SK-MEL-5 (cell line): ENCODE data around the gene VSIG1. TPM values are rescaled to one million over a fixed set of nuclear protein-coding genes. Genes with fewer than 3 reads are reported as not detected.

Experiments
- DNase-seq: peaks from one replicate; pipeline ENCODE4 v3.0.0-alpha.2; 2016; ENCODE audit warnings: low read depth, low spot score
- in situ Hi-C: cut with HindIII; loops from 2 replicates; pipeline ENCODE4 v1.10.0; 2016; ENCODE audit warnings: low sequenced_read_pairs, high pct_unique_total_duplicates, low pct_unique_long_range_greater_than_20kb
- total RNA-seq: library from RNA; depleted of rRNA; stranded (reverse); fragments of >200 nt; shearing (Covaris generic); gene quantifications from 2 replicates; pipeline ENCODE4 v1.2.3, GENCODE V29; 2014

VSIG1 gene
- total RNA-seq, 1 experiment from 2014 or later, result not detected

DNA sequence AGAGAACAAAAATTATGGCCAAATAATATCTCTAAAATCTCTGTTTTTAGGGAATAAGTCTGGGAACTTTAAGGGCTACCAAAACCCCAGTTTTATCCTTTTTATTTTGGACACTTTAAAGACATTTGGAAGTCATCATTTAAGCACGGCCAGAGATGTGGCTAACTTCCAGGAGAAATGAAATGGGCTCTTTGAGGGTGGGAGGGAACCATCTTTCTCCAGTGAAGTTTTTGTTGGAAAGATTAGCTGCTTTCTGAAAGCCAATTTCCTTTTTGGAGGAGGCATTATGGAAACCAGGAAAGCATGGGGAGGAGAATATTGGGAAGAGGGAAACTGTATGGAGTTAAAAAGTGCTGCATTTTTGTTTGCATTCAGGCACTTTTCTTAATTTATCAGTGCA is 4.8 kb downstream of the VSIG1 start:
- in situ Hi-C loops, result no loop called here

DNA sequence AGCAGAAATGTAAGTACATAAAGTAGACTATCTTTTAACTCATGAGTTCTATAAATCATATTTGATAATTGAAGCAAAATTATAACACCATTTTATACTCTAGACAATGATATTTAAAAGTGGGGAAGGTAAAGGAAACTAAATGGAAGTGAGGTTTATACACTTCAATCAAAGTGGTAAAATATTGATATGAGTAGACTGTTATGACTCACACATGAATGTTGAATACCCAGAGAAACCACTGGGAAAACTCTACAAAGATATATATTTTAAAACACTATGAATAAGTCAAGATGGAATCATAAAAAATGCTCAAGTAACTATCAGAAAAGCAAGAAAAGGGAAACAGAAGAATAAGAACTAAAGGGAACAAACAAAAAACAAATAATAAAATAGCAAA is 8.4 kb downstream of the VSIG1 start:
- in situ Hi-C loops, result no loop called here
- DNase-seq, result no peak

More for the DNA sequence above, 4.8 kb downstream of the VSIG1 start:
- DNase-seq, result no peak

- in situ Hi-C loops, result no loop called here
- DNase-seq, result no peak
Observed at GRCh38 chrX:108055546-108055945, 10.7 kb downstream of the VSIG1 start.

GRCh38 chrX:108059801-108060200 is 14.9 kb downstream of the VSIG1 start:
- in situ Hi-C loops, result no loop called here
- no peak for DNase-seq

DNA sequence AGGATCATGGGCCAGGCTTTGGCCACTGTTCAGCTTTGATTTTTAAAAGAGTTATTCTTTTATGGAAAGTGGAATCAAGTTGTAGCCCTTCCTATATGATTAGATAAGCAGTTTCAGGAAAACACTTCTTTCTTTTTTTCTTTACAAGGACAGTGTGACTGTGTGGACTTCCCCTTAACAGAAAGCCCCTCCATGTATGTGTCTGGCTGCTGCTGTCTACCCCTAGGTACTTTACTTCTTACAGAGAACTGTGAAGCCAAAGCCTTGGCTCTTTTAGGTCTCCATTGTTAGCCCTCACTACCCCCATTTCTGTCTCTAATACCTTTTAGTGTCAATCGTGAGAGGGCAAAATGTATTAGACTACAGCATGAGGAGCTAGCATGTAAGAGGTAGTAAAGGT is 19.1 kb downstream of the VSIG1 start:
- DNase-seq, result no peak
- in situ Hi-C loops, result no loop called here

- in situ Hi-C loops, result no loop called here
- DNase-seq, result no peak
Observed at GRCh38 chrX:108064613-108065012, 19.7 kb downstream of the VSIG1 start.

DNA sequence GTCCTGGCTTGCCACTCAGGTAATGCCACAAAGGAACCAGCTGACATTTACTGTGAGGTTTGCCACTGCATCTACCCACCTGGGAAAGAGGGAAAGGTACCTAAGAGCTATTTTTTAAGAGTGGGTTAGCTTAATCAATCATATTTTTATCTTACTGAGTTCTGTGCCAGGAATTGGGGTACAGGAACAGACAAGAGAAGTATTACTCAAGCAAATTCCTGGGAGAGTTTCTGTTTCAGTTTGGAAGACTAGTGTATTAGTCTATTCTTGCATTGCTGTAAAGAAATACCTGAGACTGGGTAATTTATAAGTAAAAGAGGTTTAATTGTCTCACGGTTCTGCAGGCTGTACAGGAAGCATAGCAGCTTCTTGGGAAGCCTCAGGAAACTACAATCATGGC is 23.3 kb downstream of the VSIG1 start:
- DNase-seq, result no peak
- in situ Hi-C loops, result no loop called here

DNA sequence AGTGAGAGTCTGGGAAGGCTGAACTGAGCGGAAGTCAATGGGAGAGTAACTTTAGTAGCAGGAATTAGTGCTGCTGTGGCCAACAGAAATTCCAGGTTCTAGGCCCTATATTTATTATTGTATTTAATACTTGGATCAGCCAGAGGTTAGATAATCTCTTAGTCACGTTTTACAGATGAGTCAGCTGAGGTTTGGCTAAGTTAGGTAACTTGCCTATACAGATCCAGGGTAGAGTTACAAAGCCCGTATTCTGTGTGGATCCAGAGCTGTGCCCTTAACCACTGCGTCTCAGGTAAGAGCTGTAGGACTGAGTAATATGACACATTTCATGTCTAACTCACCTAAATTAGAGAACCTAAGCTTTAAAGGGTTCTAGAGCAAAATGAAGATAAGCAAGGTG is 26.0 kb downstream of the VSIG1 start:
- in situ Hi-C loops, result no loop called here
- DNase-seq, result no peak

GRCh38 chrX:108071578-108071977 is 26.7 kb downstream of the VSIG1 start:
- in situ Hi-C loops, result no loop called here
- DNase-seq, result no peak

- in situ Hi-C loops, result no loop called here
- DNase-seq, result no peak
Observed at GRCh38 chrX:108072746-108073145, 27.9 kb downstream of the VSIG1 start.

DNA sequence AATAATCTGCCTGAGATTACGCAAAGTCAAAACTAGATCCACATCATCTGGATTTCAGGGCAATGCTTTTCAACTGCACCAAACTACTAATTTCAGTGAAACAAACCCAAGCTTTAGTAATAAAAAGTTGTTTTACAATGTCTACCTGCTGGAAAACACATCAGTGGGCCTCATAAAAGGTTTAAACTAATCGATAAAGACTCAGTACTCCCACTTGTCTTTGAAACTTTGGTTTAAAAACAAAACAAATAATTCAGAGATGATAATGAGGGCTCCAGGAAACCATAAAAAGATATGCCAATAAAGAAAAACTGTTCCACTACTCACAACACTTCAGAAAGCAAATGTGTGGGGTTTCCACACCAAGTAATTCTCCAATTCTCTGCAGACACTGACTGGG is 36.2 kb downstream of the VSIG1 start:
- in situ Hi-C loops, result no loop called here
- no peak for DNase-seq

DNA sequence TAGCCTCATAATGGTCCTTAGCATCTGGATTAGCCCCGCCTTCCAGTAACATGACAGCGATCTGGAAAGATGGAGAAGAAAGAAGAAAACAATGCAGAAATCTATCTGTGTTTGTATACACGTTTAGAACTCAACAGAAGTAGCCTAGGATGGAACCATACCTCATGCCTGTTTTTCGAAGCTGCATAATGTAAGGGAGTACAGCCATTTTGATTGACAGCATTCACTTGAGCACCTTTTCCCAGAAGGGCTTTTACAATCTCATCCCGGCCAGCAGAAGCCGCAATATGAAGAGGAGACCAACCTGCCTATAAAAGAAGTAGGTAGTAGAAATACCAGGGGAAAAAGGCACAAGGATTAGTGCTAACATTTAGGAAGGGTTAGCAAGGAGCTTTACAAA is 42.9 kb downstream of the VSIG1 start:
- in situ Hi-C loops, result no loop called here
- DNase-seq, result no peak

DNA sequence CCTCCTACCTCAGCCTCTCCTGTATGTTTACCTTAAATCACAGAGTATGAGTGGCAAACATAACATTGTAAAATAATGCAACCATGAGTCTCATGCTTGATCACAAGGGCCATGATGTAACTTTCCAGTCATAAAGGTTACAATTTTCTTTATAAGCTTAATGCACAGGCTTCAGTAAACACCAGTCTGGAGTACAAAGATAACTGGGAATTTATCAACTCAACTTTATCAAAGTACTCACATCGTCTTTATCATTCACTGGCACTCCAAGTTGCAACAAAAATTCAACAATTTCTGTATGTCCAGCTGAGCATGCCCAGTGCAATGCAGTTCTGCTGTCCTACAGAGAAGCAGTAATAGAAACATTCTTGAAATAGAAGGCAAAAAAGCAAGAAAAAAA is 43.6 kb downstream of the VSIG1 start:
- in situ Hi-C loops, result no loop called here
- DNase-seq, result no peak

GRCh38 chrX:108090491-108091263 is 45.8 kb downstream of the VSIG1 start:
- in situ Hi-C loops, result no loop called here
- DNase-seq, result peak; percentile 8

GRCh38 chrX:108091264-108091877 is 46.5 kb downstream of the VSIG1 start, which contains the start of the genes ATG4A and PSMD10:
Gene ATG4A (plus strand): TSS chrX:108091778. CDS start chrX:108091827, 49 bp downstream.
Gene PSMD10 (minus strand): TSS chrX:108091542. CDS start chrX:108091520, 22 bp downstream.
- peak; percentile 96 for DNase-seq

DNA sequence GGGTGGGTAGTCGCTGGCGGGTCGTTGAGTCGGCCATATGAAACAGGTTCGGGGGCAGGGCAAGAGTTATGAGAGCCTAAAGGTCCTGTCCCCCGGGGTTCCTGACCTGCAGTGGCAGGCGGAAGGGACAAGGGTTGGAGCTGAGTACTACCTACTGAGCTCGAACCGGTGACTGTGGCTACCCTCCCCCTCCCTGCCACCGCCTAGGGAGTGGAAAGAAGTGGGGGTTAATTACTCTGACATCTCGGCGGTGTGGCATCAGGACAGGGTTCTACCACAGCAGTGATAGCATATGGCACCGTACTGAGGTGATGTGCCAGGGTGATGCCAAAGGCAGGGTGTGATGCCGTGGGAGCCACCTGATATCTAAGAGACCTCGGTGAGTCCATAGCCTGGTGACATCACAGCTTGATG is 47.0 kb downstream of the VSIG1 start:
- in situ Hi-C loops, result no loop called here
- DNase-seq, result no peak

More at GRCh38 chrX:108091264-108091877, 46.5 kb downstream of the VSIG1 start, which contains the start of the genes ATG4A and PSMD10:
- in situ Hi-C loops, result no loop called here

DNA sequence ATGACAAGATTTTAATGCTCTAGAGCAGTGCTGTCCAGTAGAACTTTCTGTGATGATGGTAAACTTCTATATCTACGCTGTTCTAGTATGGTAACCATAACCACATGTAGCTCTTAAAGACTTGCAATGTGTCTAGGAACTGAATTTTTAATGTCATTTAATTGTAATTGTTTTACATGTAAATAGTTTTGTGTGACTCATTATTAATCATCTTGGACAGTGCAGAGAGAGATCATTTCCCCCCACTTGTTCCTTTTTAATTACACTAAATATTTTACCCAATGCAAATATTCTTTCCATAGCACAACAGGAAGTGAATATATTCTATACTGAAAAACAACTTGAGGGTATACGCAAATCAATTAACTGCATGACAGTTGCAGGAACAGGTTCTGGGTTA is 52.5 kb downstream of the VSIG1 start:
- in situ Hi-C loops, result no loop called here
- DNase-seq, result no peak

- DNase-seq, result no peak
- in situ Hi-C loops, result no loop called here
Observed at GRCh38 chrX:108105473-108105872, 60.6 kb downstream of the VSIG1 start.

DNA sequence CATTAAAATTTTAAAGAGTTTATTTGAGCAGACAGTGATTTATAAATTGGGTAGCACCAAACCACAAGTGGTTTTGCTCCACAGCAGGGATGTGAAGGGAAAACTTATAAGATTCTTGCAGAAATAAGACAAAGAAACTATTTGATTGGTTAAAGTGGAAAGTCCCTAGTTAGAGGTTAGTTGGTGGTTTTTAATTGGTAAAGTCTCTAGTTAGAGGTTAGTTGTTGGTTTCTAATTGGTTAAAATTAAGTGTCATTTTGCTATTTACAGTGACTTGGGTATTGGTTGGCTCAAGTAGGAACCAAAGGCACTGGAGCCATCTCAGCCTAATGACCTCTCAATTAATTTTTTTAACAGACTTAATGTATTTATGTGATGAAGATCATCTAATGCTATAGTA is 69.7 kb downstream of the VSIG1 start:
- in situ Hi-C loops, result no loop called here
- DNase-seq, result no peak
